SK-MEL-5 (cell line): ENCODE results near the gene BPIFB1. TPM values are rescaled to one million over a fixed set of nuclear protein-coding genes. Genes with fewer than 3 reads are reported as not detected.

ENCODE experiments used
- DNase-seq: peaks from one replicate; pipeline ENCODE4 v3.0.0-alpha.2; 2016; ENCODE audit warnings: low read depth, low spot score
- in situ Hi-C: cut with HindIII; loops from 2 replicates; pipeline ENCODE4 v1.10.0; 2016; ENCODE audit warnings: low sequenced_read_pairs, high pct_unique_total_duplicates, low pct_unique_long_range_greater_than_20kb
- total RNA-seq: library from RNA; depleted of rRNA; stranded (reverse); fragments of >200 nt; shearing (Covaris generic); gene quantifications from 2 replicates; pipeline ENCODE4 v1.2.3, GENCODE V29; 2014; rRNA removed

The BPIFB1 gene
- total RNA-seq, 1 experiment from 2014 or later, result not detected

- in situ Hi-C loops, result no loop called here
These were observed 54.6 kb downstream of the BPIFB1 start for GRCh38 chr20:33337531-33338165.

GRCh38 chr20:33338467-33339258 lies 55.6 kb downstream of the BPIFB1 start:
- DNase-seq, result no peak
- in situ Hi-C loops, result no loop called here

More at GRCh38 chr20:33337531-33338165, 54.6 kb downstream of the BPIFB1 start:
- DNase-seq, result no peak

GRCh38 chr20:33339515-33340058 lies 56.6 kb downstream of the BPIFB1 start:
- in situ Hi-C loops, result no loop called here
- no peak for DNase-seq

- DNase-seq, result no peak
- in situ Hi-C loops, result no loop called here
These were observed 60.5 kb downstream of the BPIFB1 start for GRCh38 chr20:33343521-33343920.

- DNase-seq, result no peak
- in situ Hi-C loops, result no loop called here
These were observed 62.3 kb downstream of the BPIFB1 start for GRCh38 chr20:33345342-33345741.

- DNase-seq, result no peak
These were observed 65.3 kb downstream of the BPIFB1 start for GRCh38 chr20:33348136-33348937.

GRCh38 chr20:33349493-33349892 lies 66.5 kb downstream of the BPIFB1 start:
- in situ Hi-C loops, result no loop called here
- DNase-seq, result no peak

More at GRCh38 chr20:33348136-33348937, 65.3 kb downstream of the BPIFB1 start:
- in situ Hi-C loops, result no loop called here

GRCh38 chr20:33351696-33352095 lies 68.7 kb downstream of the BPIFB1 start:
- no peak for DNase-seq
- in situ Hi-C loops, result no loop called here

- in situ Hi-C loops, result no loop called here
- DNase-seq, result no peak
These were observed 69.4 kb downstream of the BPIFB1 start for GRCh38 chr20:33352258-33353012.

- in situ Hi-C loops, result no loop called here
- no peak for DNase-seq
These were observed 70.0 kb downstream of the BPIFB1 start for GRCh38 chr20:33353013-33353402.

Other genes starting within 250 kb of the BPIFB1 start
- gene BPIFB3, start 229.3 kb upstream of the BPIFB1 start, total RNA-seq, result not detected in 2 replicates
- not detected in 2 replicates for gene BPIFB4, start 203.6 kb upstream of the BPIFB1 start, total RNA-seq
- not detected in 2 replicates for gene BPIFA2, start 115.1 kb upstream of the BPIFB1 start, total RNA-seq
- not detected in 2 replicates for gene BPIFA3, start 65.9 kb upstream of the BPIFB1 start, total RNA-seq
- not detected in 2 replicates for gene BPIFA1, start 47.2 kb upstream of the BPIFB1 start, total RNA-seq
- 31.4 and 38.1 TPM in 2 replicates for gene CDK5RAP1, start 118.3 kb downstream of the BPIFB1 start, total RNA-seq
- 34.4 and 35.5 TPM in 2 replicates for gene SNTA1, start 160.5 kb downstream of the BPIFB1 start, total RNA-seq
- gene CBFA2T2, start 206.9 kb downstream of the BPIFB1 start, total RNA-seq, result 6.0 and 6.3 TPM in 2 replicates